Keratinocyte (primary cell): Measurements from ENCODE around the gene OBSCN. TPM values are rescaled to one million over a fixed set of nuclear protein-coding genes. Genes with fewer than 3 reads are reported as not detected.

ENCODE experiments used
- DNase-seq: peaks from one replicate; pipeline ENCODE4 v3.0.0-alpha.2; 2011; ENCODE audit warnings: low read depth, missing footprints, low spot score
- FAIRE-seq: peaks from 2 replicates; lab custom pipeline; 2011; peaks lifted over from hg19 to GRCh38; lab: Jason Lieb, UNC
- H2AFZ ChIP-seq: 2 replicates; pipeline ENCODE4 v1.6.0; 2012; ENCODE audit warnings: low read length, control low read depth, inconsistent platforms; ENCODE audit not compliant: control insufficient read depth
- H3K27ac ChIP-seq: 2 replicates; pipeline ENCODE4 v1.5.1; 2011; ENCODE audit warnings: low read length; ENCODE audit not compliant: control insufficient read depth, insufficient read depth
- H3K27me3 ChIP-seq: 3 replicates; pipeline ENCODE4 v1.6.0; 2011; ENCODE audit warnings: low read length; ENCODE audit not compliant: control insufficient read depth, insufficient read depth; ENCODE audit errors: extremely low read depth
- H3K36me3 ChIP-seq, 2 experiments: 2 replicates in 1 of 2; 3 replicates in 1 of 2; pipeline ENCODE4 v1.5.1; 2011; ENCODE audit warnings: low read length in 2 of 2, mild to moderate bottlenecking in 1 of 2; ENCODE audit not compliant: control insufficient read depth in 2 of 2, insufficient read depth in 2 of 2; ENCODE audit errors: extremely low read depth in 1 of 2
- H3K4me1 ChIP-seq: 3 replicates; pipeline ENCODE4 v1.5.1; 2011; ENCODE audit warnings: low read length; ENCODE audit not compliant: control insufficient read depth, insufficient read depth; ENCODE audit errors: extremely low read depth
- H3K4me2 ChIP-seq: 3 replicates; pipeline ENCODE4 v1.6.0; 2011; ENCODE audit warnings: low read depth, low read length; ENCODE audit not compliant: control insufficient read depth, insufficient read depth; ENCODE audit errors: extremely low read depth
- H3K4me3 ChIP-seq, 3 experiments: fragments of 200-600 bp in 1 of 3; sonication (generic) in 1 of 3; 2 replicates in 2 of 3; 3 replicates in 1 of 3; pipeline ENCODE4 v1.5.1; 2011 to 2016; ENCODE audit warnings: low read length in 3 of 3, mild to moderate bottlenecking in 3 of 3, control low read depth in 2 of 3, inconsistent platforms in 1 of 3, low read depth in 1 of 3, mixed read lengths in 1 of 3, mixed run types in 1 of 3, moderate library complexity in 1 of 3; ENCODE audit not compliant: control insufficient read depth in 2 of 3, insufficient read depth in 2 of 3; ENCODE audit errors: extremely low read depth in 1 of 3
- H3K79me2 ChIP-seq: 2 replicates; pipeline ENCODE4 v1.6.0; 2012; ENCODE audit warnings: low read length; ENCODE audit not compliant: control insufficient read depth, insufficient read depth
- H3K9ac ChIP-seq: 3 replicates; pipeline ENCODE4 v1.6.0; 2011; ENCODE audit warnings: low read length; ENCODE audit not compliant: control insufficient read depth, insufficient read depth; ENCODE audit errors: extremely low read depth
- H3K9me1 ChIP-seq: 3 replicates; pipeline ENCODE4 v1.6.0; 2011; ENCODE audit warnings: low read length; ENCODE audit not compliant: control insufficient read depth, insufficient read depth; ENCODE audit errors: extremely low read depth
- H3K9me3 ChIP-seq: 2 replicates; pipeline ENCODE4 v1.5.1; 2012; ENCODE audit warnings: low read depth, low read length; ENCODE audit not compliant: control insufficient read depth
- H4K20me1 ChIP-seq: 3 replicates; pipeline ENCODE4 v1.6.0; 2011; ENCODE audit warnings: low read length; ENCODE audit not compliant: control insufficient read depth, insufficient read depth; ENCODE audit errors: extremely low read depth
- CTCF ChIP-seq, 3 experiments: IDR thresholded peaks in 1 of 3; conservative IDR thresholded peaks in 1 of 3; optimal IDR thresholded peaks in 1 of 3; 2 replicates in 2 of 3; 3 replicates in 1 of 3; pipeline versions ENCODE3 to v1.5.1; 2011; ENCODE audit warnings: low read length in 3 of 3, mild to moderate bottlenecking in 3 of 3, moderate library complexity in 2 of 3, control low read depth in 1 of 3, inconsistent platforms in 1 of 3; ENCODE audit not compliant: insufficient read depth in 2 of 3; ENCODE audit errors: extremely low read depth in 1 of 3
- EZH2 ChIP-seq: IDR thresholded peaks from one replicate; pipeline ENCODE4 v1.6.1; 2012; ENCODE audit warnings: inconsistent platforms, mild to moderate bottlenecking, low read length, moderate library complexity
- dilution Hi-C: fragments of 300-500 bp; cut with MboI; formaldehyde crosslinking; loops from one replicate; pipeline ENCODE4 v1.7.0; 2020; ENCODE audit warnings: low sequenced_read_pairs; ENCODE audit not compliant: extremely low pct_ligation_motif_present
- polyA plus RNA-seq, 5 experiments: library from polyadenylated mRNA; depleted of rRNA in 3 of 5; stranded (reverse) in 3 of 5; stranded (forward) in 1 of 5; unstranded in 1 of 5; fragments of >200 nt; gene quantifications; 1 replicate in 1 of 5; 2 replicates in 3 of 5; 3 replicates in 1 of 5; pipeline versions ENCODE4 v1.2.1 to v1.2.3, GENCODE V29; 2011 to 2012; ENCODE audit warnings: missing spikeins in 2 of 5, low read depth in 1 of 5, low replicate concordance in 1 of 5

The OBSCN gene
- polyA plus RNA-seq, 1 donor (not counting 4 experiments of a cell fraction or from before 2014, with no cell fraction given), result 1.8 TPM

DNA sequence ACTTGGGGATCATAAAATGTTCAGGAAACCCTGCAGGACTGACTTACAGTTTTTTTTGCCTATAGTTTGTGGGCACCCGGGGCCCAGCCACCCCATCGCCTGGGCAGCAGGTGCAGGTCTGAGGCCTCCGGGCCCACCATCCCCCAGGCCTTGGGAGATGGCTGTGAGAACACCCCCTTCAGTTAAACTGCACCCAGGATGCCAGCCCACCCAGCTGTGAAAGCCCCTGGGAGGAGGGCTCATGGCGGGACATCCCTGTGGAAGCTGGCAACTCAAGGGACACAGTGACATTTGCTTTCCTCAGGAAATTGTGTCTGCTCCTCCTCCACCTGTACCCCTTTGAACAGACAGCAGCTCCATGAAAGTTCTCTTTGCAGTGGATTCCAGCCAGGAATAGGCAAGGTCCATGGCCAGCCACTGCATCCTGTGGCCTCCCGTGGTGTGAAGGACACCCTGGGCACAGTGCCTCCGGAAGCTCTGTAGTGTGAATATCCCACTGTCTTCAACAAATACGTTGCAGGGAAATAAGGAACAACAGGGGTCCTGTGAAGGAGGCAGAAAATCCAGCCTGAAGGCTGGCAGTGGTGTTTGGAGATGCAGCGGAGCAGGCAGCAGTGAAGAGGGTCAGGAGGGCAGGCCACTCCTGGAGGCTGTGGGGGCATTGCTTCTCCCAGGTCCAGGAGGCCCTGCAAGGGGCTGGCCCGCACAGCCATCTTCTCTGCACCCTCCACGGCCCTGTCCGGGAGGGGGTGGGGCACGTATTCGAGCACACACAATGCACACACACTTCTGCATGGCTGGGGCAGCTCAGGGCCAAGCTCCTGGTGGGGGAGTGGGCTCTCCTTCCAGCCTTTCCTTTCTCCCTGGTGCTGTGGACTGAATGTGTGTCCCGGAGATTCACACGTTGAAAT lies 2.1 kb upstream of the OBSCN start:
- Histone ChIP-seq H4K20me1 (no peaks in the 10 kb centered on the region), H3K4me3 (no peak overlapping the region), H3K79me2 (no peaks in the 10 kb centered on the region), H3K27ac (no peak overlapping the region), H3K4me1 (no peaks in the 10 kb centered on the region), H3K9me3 (no peaks in the 10 kb centered on the region), H3K9me1 (no peaks in the 10 kb centered on the region), H3K9ac (no peak overlapping the region), H3K4me2 (no peak overlapping the region), H2AFZ (no peak overlapping the region), H3K36me3 (no peaks in the 10 kb centered on the region), H3K27me3 (peaks cover 9% of the 10 kb centered on the region)
- dilution Hi-C loops, result no loop called here
- DNase-seq (no peak), FAIRE-seq (no peak)
- no peak for TF ChIP-seq CTCF (optimal IDR thresholded peaks at IDR 0.05 in 1 of 3, IDR thresholded peaks at IDR 0.05 in 1 of 3, conservative IDR thresholded peaks at IDR 0.05 in 1 of 3; ENCODE audit: extremely low read depth in 1 of 3, insufficient read depth in 2 of 3, low read length in 3 of 3)
- no peak for TF ChIP-seq EZH2

DNA sequence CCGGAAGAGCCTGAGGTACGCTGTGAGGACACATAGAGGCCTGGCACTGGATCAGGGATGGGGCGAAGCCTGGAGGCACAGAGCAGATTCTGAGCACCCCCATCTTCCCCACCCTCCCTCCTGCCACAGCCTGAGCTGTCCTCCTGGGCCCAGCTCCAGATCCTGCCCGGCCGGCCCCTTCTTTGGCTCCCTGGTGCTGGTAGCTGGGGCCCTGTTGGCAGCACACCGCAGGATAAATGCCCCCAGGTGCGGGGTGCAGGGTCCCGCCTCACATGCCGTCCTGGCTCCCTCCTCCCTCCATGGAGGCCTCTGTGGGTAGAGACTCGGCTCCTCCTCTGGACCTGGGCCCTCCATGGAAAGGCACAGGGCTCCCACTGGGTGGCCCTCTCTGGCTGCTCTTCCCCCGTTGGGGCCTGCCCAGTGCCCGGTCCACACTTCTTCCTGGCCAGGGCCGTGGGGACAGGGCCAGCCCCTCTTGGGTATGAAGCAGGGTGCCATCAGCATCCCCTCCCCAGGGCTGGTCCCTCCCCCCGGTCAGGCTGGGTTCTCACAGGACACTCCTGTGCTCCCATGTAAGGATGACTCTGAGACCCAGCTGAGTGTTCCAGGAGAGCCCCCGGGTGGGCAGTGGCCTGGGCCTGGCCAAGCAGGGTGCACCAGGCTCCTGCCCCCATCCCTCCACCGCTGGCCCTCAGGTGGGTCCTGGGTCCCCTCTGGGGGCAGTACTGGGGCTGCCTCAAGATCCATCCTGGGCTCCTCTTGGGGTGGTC lies 1.1 kb upstream of the OBSCN start:
- Histone ChIP-seq H3K4me3 (no peak overlapping the region), H3K4me2 (no peak overlapping the region), H4K20me1 (no peaks in the 10 kb centered on the region), H3K27ac (no peak overlapping the region), H3K9me1 (no peaks in the 10 kb centered on the region), H3K4me1 (no peaks in the 10 kb centered on the region), H3K36me3 (no peaks in the 10 kb centered on the region), H3K27me3 (peaks cover 9% of the 10 kb centered on the region), H3K79me2 (no peaks in the 10 kb centered on the region), H2AFZ (no peak overlapping the region), H3K9ac (no peak overlapping the region), H3K9me3 (no peaks in the 10 kb centered on the region)
- FAIRE-seq (no peak), DNase-seq (no peak)
- dilution Hi-C loops, result no loop called here
- TF ChIP-seq EZH2 (no peak), CTCF (optimal IDR thresholded peaks at IDR 0.05 in 1 of 3, IDR thresholded peaks at IDR 0.05 in 1 of 3, conservative IDR thresholded peaks at IDR 0.05 in 1 of 3; ENCODE audit: extremely low read depth in 1 of 3, insufficient read depth in 2 of 3, low read length in 3 of 3) (no peak)
